IgD-negative memory B cell (primary cell): ENCODE results near the gene HOXA9. TPM values are rescaled to one million over a fixed set of nuclear protein-coding genes. Genes with fewer than 3 reads are reported as not detected.

Experiments used
- H3K27ac Mint-ChIP-seq, 3 donors: one replicate each; pipeline ENCODE4 v1.8.0; 2020 to 2022; ENCODE audit warnings: mild to moderate bottlenecking in 3 of 3, mixed read lengths in 3 of 3, moderate library complexity in 1 of 3
- H3K27me3 Mint-ChIP-seq: one replicate; pipeline ENCODE4 v1.8.0; 2021; ENCODE audit warnings: mixed read lengths
- H3K36me3 Mint-ChIP-seq: one replicate; pipeline ENCODE4 v1.8.0; 2020; ENCODE audit warnings: mild to moderate bottlenecking, mixed read lengths
- H3K4me1 Mint-ChIP-seq, 3 donors: one replicate each; pipeline ENCODE4 v1.8.0; 2020 to 2022; ENCODE audit warnings: mixed read lengths in 3 of 3, mild to moderate bottlenecking in 1 of 3
- H3K4me3 Mint-ChIP-seq, 4 donors: one replicate each; pipeline ENCODE4 v1.8.0; 2020 to 2022; ENCODE audit warnings: mild to moderate bottlenecking in 4 of 4, mixed read lengths in 4 of 4, moderate library complexity in 3 of 4
- H3K9me3 Mint-ChIP-seq, 3 donors: one replicate each; pipeline ENCODE4 v1.8.0; 2020 to 2021; ENCODE audit warnings: mixed read lengths in 3 of 3, mild to moderate bottlenecking in 1 of 3
- polyA plus RNA-seq: library from polyadenylated mRNA; unstranded; fragments of 300-500 nt; fragmentation: Illumina TruSeq; gene quantifications from one replicate; pipeline ENCODE4 v1.2.3, GENCODE V29; 2021

Gene HOXA9
- polyA plus RNA-seq, 1 donor from 2014 or later: 0.20 TPM

GRCh38 chr7:27116962-27117886, 48.1 kb downstream of the HOXA9 start:
- H3K36me3 Mint-ChIP-seq: peaks cover 2% of the 10 kb centered on the region
- no peak overlapping the region for H3K27ac Mint-ChIP-seq
- peaks cover 2% of the 10 kb centered on the region for H3K27me3 Mint-ChIP-seq
- H3K4me1 Mint-ChIP-seq: no peaks in the 10 kb centered on the region
- H3K4me3 Mint-ChIP-seq: no peak overlapping the region
- no peaks in the 10 kb centered on the region for H3K9me3 Mint-ChIP-seq

DNA sequence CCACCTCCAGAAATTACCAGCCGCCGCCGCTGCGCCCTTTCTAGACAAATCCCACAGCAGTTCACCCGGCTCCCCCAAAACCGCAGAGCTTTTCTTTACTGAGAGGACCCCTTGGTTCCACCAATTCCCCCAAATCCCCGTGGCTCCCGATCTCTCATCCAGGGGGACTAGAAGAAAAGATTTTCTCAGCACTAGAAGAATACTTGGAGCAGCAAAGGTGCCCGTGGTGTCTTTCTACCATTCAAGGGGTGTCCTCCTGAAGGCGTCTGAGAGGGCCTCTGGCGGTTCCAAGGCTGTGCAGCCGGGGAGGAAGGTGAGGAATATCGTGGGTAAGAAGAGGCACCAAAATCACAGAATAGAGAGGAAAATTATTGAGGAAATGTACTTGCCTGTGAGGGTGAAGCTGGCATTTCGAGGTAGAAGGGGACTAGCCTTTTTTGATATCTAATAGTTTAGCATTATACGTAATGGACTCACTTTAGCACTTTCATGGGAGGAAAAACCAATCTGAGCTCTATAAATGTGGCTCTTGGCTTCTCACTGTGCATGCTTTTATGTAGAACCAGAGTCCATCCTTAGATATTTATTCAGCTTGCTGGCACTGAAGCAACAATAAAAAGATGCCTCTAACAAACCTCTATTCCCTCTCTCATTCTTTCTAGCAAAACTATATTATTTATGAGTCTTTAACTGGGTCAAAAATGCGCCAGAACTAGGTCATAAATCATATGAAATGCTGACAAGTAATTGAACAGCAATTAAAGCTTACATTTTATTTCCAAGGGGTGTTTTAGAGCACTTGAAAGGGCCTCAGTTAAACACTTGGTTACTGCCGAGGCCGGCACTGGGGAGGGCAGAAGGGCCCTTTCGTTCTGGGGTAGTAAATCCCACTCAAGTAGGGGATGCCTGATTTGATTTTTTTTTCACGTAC, 49.0 kb downstream of the HOXA9 start:
- Mint-ChIP-seq H3K36me3 (no peaks in the 10 kb centered on the region), H3K4me3 (no peak overlapping the region), H3K27me3 (peaks cover 2% of the 10 kb centered on the region), H3K4me1 (no peaks in the 10 kb centered on the region), H3K27ac (no peak overlapping the region), H3K9me3 (no peaks in the 10 kb centered on the region)

GRCh38 chr7:27115221-27116026, 49.9 kb downstream of the HOXA9 start:
- H3K4me3 Mint-ChIP-seq: no peak overlapping the region
- no peaks in the 10 kb centered on the region for H3K9me3 Mint-ChIP-seq
- peaks cover 2% of the 10 kb centered on the region for H3K27me3 Mint-ChIP-seq
- H3K27ac Mint-ChIP-seq: peak overlapping the region in 1 of 3 donors; percentile 13
- H3K36me3 Mint-ChIP-seq: no peaks in the 10 kb centered on the region
- H3K4me1 Mint-ChIP-seq: no peaks in the 10 kb centered on the region

DNA sequence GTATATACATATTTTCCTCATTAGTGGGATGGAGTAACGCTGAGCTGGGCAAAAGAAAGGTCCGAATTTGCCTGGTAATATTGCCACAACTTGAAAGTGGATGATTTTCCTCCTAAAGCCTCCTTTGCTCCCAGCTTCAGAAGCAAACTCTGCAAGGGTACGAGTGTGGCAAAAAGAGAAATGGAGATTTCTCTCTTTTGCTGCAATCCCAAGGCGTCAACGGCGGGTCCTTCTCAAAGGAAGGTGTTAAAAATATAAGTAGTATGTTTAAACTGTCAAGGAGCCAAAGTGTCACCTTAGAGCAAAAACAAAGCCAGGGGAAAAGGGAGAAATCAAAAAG, 50.5 kb downstream of the HOXA9 start:
- Mint-ChIP-seq H3K4me3 (no peak overlapping the region), H3K27me3 (peaks cover 2% of the 10 kb centered on the region), H3K9me3 (no peaks in the 10 kb centered on the region), H3K4me1 (no peaks in the 10 kb centered on the region), H3K27ac (peak overlapping the region in 1 of 3 donors; percentile 13), H3K36me3 (no peaks in the 10 kb centered on the region)

DNA sequence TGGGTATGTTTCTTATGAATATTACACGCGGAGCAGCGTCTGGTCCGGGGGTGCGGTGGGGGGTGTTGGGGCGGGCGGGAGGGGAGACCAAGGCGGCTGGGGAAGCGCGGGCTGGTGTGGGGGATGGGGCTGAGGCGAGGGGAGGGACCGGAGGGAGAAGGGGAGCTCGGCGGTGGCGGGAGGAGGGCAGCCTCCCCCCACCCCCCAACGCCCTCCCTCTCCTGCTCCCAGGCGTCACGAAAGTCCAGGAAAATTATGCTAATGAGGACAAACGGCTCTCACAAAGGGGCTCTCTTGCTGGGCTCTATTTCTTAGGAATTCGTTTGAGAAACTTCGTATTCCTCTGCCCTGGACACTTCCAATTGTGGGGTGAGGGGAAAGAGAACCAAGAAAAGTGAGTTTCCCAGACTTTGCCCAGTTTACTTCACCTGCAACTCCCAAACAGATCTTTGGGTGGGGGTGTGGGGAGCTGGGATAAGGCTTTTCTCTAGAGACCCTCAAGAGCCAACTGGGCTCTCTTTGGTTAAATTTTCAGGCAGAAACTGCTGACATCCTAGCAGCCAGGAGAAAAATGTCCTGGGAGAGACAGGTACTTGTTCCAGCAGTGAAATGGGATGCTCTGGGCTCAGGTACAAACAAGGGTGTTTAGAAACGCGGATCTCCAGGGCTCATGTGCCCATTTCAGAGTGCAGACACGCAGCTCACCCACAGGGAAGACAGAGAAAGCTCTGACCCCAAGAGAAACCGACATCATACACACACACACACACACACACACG, 51.2 kb downstream of the HOXA9 start:
- Mint-ChIP-seq H3K9me3 (no peaks in the 10 kb centered on the region), H3K27me3 (peaks cover 2% of the 10 kb centered on the region), H3K27ac (no peak overlapping the region), H3K36me3 (no peaks in the 10 kb centered on the region), H3K4me3 (no peak overlapping the region), H3K4me1 (no peaks in the 10 kb centered on the region)

DNA sequence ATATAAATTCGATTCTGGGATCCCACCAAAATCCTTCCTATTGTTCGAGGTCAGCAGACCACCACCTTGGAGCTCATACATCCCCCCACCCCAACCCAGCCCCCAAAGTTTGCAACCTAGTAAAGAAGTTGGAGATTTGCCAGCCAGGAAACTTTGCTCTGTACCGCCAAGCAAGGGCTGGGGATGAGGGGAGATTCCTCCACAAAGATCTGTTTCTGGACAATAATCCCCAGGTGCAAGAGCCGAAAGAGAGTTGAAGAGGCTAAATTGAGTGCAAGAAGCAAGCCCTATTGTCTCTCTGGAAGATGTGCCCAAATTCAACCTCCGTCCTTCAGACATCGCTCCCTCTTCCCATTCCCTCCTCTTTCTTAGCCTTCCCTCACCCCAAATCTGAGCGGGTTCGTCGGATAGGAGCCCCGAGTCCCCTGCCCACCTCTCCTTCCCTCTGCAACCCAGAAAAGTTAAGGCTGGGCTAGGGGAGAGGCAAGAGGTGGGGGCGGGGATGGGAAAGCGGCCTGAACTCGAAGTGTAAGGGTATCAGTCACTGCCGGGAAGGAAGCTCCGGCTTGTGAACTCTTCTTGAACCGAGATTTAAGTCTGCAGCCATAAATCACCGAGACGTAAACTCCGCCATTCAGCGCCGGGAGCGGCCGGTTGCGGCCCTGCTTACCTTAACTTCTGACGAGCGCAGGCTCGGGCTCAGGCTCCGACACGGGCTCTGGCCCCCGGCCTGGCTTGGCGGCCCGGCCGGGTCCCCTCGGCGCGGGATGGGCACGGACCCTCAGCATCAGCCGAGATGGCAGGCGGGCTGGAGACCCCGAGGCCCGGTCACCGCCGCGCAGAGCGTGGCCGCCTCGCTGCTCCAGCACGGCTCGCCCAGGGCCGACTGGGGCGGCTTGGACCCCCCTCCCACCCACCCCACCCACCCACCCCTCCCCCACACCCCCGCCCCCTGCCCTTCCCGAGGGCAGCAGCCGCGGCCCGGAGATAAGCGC, 52.1 kb downstream of the HOXA9 start:
- Mint-ChIP-seq H3K36me3 (peaks cover 2% of the 10 kb centered on the region), H3K27ac (no peak overlapping the region), H3K4me3 (no peak overlapping the region), H3K4me1 (no peaks in the 10 kb centered on the region), H3K9me3 (no peaks in the 10 kb centered on the region), H3K27me3 (peaks cover 2% of the 10 kb centered on the region)

Other genes starting within 250 kb of the HOXA9 start
- 0.24 TPM for gene HOXA1, start 69.5 kb downstream of the HOXA9 start, polyA plus RNA-seq
- not detected for gene HOXA2, start 62.9 kb downstream of the HOXA9 start, polyA plus RNA-seq
- gene HOXA4, start 34.8 kb downstream of the HOXA9 start, polyA plus RNA-seq: not detected
- gene HOXA5, start 21.9 kb downstream of the HOXA9 start, polyA plus RNA-seq: not detected
- 0.39 TPM for gene HOXA6, start 17.8 kb downstream of the HOXA9 start, polyA plus RNA-seq
- gene HOXA3, start 13.0 kb downstream of the HOXA9 start, polyA plus RNA-seq: not detected
- 1.0 TPM for gene HOXA7, start 8.9 kb downstream of the HOXA9 start, polyA plus RNA-seq
- gene HOXA10, start 8.8 kb upstream of the HOXA9 start, polyA plus RNA-seq: 0.70 TPM
- gene HOXA11, start 19.7 kb upstream of the HOXA9 start, polyA plus RNA-seq: not detected
- gene HOXA13, start 34.6 kb upstream of the HOXA9 start, polyA plus RNA-seq: not detected
- not detected for gene EVX1, start 77.3 kb upstream of the HOXA9 start, polyA plus RNA-seq